Lung (tissue), 12 donors: ENCODE measurements around the gene MAGI2. TPM values are rescaled to one million over a fixed set of nuclear protein-coding genes. Genes with fewer than 3 reads are reported as not detected.

Experiments
- ATAC-seq: fragments of 200-7000 bp; cut with Tn5 transposase; one replicate; pipeline ENCODE4 v1.9.1; 2020; ENCODE audit warnings: moderate number of reproducible peaks; ENCODE audit not compliant: insufficient read depth, low FRiP score
- DNase-seq, 3 donors: peaks; one replicate each; pipeline ENCODE4 v3.0.0-alpha.2; 2013 to 2017
- H3K27ac ChIP-seq, 2 donors: one replicate each; pipeline ENCODE4 v1.5.1; 2013; ENCODE audit warnings: mild to moderate bottlenecking in 2 of 2, moderate library complexity in 2 of 2, control low read depth in 1 of 2, inconsistent platforms in 1 of 2, low read depth in 1 of 2, low read length in 1 of 2
- H3K27me3 ChIP-seq, 3 donors: one replicate each; pipeline ENCODE4 v1.5.1; 2013; ENCODE audit warnings: low read length in 2 of 3; ENCODE audit not compliant: control insufficient read depth in 3 of 3, insufficient read depth in 3 of 3
- H3K36me3 ChIP-seq, 4 donors: one replicate each; pipeline ENCODE4 v1.5.1; 2013; ENCODE audit warnings: low read length in 4 of 4, mild to moderate bottlenecking in 1 of 4, moderate library complexity in 1 of 4; ENCODE audit not compliant: control insufficient read depth in 4 of 4, insufficient read depth in 4 of 4
- H3K4me1 ChIP-seq, 5 donors: one replicate each; pipeline ENCODE4 v1.5.1; 2013; ENCODE audit warnings: low read length in 5 of 5, mild to moderate bottlenecking in 2 of 5, moderate library complexity in 1 of 5; ENCODE audit not compliant: control insufficient read depth in 5 of 5, insufficient read depth in 5 of 5
- H3K4me3 ChIP-seq: one replicate; pipeline ENCODE4 v1.5.1; 2013; ENCODE audit warnings: mild to moderate bottlenecking, control low read depth, moderate library complexity
- H3K9ac ChIP-seq, 2 donors: one replicate each; pipeline ENCODE4 v1.5.1; 2013; ENCODE audit warnings: low read length in 2 of 2, control low read depth in 1 of 2; ENCODE audit not compliant: insufficient read depth in 1 of 2
- H3K9me3 ChIP-seq, 4 donors: one replicate each; pipeline ENCODE4 v1.5.1; 2013; ENCODE audit warnings: low read length in 3 of 4, mild to moderate bottlenecking in 1 of 4, moderate library complexity in 1 of 4; ENCODE audit not compliant: control insufficient read depth in 4 of 4, insufficient read depth in 3 of 4
- WGBS, 2 donors: extraction: QIAGEN DNeasy Blood & Tissue Kit; methylation state at CpG; one replicate each; pipeline ENCODE4 v1.1.7; 2013; 5-methylcytosine and 5-hydroxymethylcytosine counted together
- polyA plus RNA-seq, 2 donors: library from polyadenylated mRNA; stranded (reverse); fragments of 200-250 nt; gene quantifications; one replicate each; pipeline ENCODE4 v1.2.1, GENCODE V29; 2013
- total RNA-seq, 2 donors: library from RNA; depleted of rRNA in 1 of 2; stranded (reverse); fragments of >200 nt in 1 of 2; gene quantifications; one replicate each; pipeline ENCODE4 v1.2.1, GENCODE V29; 2014 to 2021
- TF ChIP-seq, protein P1 (sequence below): IDR thresholded peaks from 2 replicates; pipeline ENCODE4 v1.5.1; 2012; ENCODE audit warnings: mild to moderate bottlenecking; ENCODE audit errors: control extremely low read depth, extremely low read depth
- donor health status: control.
- donor health status: control.
- donor health status: Bipolar disorder and iron deficiency.
- donor health status: healthy.
- donor health status: DM: yes; HTN: yes; CAD: no.

Gene MAGI2
- total and polyA plus RNA-seq, 4 donors: 0.94 to 18.0 (median 5.3) TPM

GRCh38 chr7:79008786-79009185 is 444.7 kb downstream of the MAGI2 start:
- H3K27ac ChIP-seq: no peak overlapping the region
- TF ChIP-seq, protein P1, sequence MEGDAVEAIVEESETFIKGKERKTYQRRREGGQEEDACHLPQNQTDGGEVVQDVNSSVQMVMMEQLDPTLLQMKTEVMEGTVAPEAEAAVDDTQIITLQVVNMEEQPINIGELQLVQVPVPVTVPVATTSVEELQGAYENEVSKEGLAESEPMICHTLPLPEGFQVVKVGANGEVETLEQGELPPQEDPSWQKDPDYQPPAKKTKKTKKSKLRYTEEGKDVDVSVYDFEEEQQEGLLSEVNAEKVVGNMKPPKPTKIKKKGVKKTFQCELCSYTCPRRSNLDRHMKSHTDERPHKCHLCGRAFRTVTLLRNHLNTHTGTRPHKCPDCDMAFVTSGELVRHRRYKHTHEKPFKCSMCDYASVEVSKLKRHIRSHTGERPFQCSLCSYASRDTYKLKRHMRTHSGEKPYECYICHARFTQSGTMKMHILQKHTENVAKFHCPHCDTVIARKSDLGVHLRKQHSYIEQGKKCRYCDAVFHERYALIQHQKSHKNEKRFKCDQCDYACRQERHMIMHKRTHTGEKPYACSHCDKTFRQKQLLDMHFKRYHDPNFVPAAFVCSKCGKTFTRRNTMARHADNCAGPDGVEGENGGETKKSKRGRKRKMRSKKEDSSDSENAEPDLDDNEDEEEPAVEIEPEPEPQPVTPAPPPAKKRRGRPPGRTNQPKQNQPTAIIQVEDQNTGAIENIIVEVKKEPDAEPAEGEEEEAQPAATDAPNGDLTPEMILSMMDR: no peak
- H3K27me3 ChIP-seq: no peaks in the 10 kb centered on the region
- H3K4me3 ChIP-seq: no peak overlapping the region
- ATAC-seq (no peak), DNase-seq (no peak)
- H3K9ac ChIP-seq: no peak overlapping the region
- 61 to 63% methylated on average over 1 of the region's 1 CpG for WGBS, 2 donors
- H3K9me3 ChIP-seq: no peaks in the 10 kb centered on the region
- no peaks in the 10 kb centered on the region for H3K4me1 ChIP-seq
- H3K36me3 ChIP-seq: no peaks in the 10 kb centered on the region

DNA sequence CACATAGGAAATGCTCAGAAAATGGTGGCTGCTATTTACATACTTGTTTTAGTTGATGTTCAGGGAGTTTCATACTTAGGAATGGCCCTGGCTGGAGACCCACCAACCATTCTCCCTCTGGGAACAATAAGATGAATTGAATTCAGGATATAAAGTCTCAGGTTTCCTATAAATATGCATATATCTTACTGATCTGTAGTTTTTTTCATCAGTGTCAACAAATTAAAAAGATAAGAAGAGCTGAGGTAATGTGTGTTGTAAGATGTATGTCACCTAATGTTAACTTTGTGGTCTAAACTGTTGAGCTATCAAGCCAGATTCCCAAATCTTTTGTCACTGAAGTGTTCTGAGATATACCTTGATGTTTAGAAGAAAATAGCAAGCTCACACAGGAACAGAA is 457.5 kb downstream of the MAGI2 start:
- no peaks in the 10 kb centered on the region for H3K36me3 ChIP-seq
- no peak for DNase-seq
- H3K9ac ChIP-seq: no peak overlapping the region
- H3K27me3 ChIP-seq: no peaks in the 10 kb centered on the region
- H3K4me3 ChIP-seq: no peak overlapping the region
- TF ChIP-seq, protein P1: no peak
- no peaks in the 10 kb centered on the region for H3K4me1 ChIP-seq
- H3K27ac ChIP-seq: no peak overlapping the region
- no peaks in the 10 kb centered on the region for H3K9me3 ChIP-seq
- no peak for ATAC-seq

- ATAC-seq (no peak), DNase-seq (no peak)
- Histone ChIP-seq H3K9ac (no peak overlapping the region), H3K4me1 (no peaks in the 10 kb centered on the region), H3K27me3 (no peaks in the 10 kb centered on the region), H3K9me3 (no peaks in the 10 kb centered on the region), H3K4me3 (no peak overlapping the region), H3K36me3 (no peaks in the 10 kb centered on the region), H3K27ac (no peak overlapping the region)
- TF ChIP-seq, protein P1: no peak
Observed at GRCh38 chr7:78993341-78993740, 460.1 kb downstream of the MAGI2 start.

DNA sequence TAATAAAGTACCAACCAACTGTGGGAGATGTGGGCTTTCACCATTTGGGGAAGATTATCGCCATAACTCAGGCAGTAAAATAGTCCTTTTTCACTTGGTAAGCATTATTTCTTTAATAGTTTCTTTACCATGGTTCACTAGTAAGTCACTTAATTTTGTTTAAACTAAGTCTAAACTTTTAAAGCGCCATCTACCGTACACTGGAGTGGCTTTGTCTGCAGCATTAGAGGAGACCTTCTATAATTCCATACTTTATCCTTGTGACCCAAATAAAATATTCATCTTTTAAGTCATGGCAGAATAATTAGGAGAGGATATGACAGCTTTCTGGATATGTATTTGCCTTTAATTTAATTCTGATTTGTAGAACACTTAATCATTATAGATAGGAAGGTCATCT is 468.0 kb downstream of the MAGI2 start:
- Histone ChIP-seq H3K9me3 (no peaks in the 10 kb centered on the region), H3K4me1 (no peaks in the 10 kb centered on the region), H3K9ac (no peak overlapping the region), H3K27me3 (no peaks in the 10 kb centered on the region), H3K36me3 (no peaks in the 10 kb centered on the region), H3K4me3 (no peak overlapping the region), H3K27ac (no peak overlapping the region)
- ATAC-seq: no peak
- DNase-seq: no peak
- TF ChIP-seq, protein P1: no peak
- WGBS, 2 donors: 84 to 86% methylated on average over 3 of the region's 3 CpGs
